ENCODE results near the gene TEAD1. TPM values are rescaled to one million over a fixed set of nuclear protein-coding genes. Genes with fewer than 3 reads are reported as not detected.
A peak's percentile ranks its signal among the peaks of the same experiment; 100 is the strongest.

TEAD1 gene
- total and polyA plus RNA-seq, 7 donors: 3.2 to 200 (median 155) TPM

DNA sequence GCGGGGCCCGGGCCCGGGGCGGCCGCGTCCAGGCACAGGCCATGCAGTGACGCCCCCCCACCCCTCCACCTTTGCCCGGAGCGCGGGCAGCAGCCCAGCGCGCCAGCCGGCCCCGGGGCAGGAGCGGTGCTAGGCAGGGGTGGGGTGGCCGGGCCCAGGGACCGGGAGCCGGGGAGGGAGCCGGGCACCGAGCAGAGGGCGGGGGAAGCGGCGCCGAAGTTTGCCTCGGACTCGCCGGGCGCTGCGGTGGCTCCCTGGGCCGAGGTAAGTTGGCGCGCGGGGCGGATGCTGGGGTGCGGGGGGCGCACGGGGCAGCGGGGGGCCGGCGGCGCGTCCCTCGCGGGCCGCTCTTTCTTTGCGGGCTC is 332 bp downstream of the TEAD1 start:
- peaks cover 0 to 39% (median 20%) of the 10 kb centered on the region in 4 donors for H3K4me1 ChIP-seq
- no peak for TF ChIP-seq EP300 (IDR thresholded peaks at IDR 0.05)
- no peak for TF ChIP-seq POLR2A (IDR thresholded peaks at IDR 0.05)
- TF ChIP-seq POLR2AphosphoS5 (IDR thresholded peaks at IDR 0.05): no peak
- TF ChIP-seq, protein P1, sequence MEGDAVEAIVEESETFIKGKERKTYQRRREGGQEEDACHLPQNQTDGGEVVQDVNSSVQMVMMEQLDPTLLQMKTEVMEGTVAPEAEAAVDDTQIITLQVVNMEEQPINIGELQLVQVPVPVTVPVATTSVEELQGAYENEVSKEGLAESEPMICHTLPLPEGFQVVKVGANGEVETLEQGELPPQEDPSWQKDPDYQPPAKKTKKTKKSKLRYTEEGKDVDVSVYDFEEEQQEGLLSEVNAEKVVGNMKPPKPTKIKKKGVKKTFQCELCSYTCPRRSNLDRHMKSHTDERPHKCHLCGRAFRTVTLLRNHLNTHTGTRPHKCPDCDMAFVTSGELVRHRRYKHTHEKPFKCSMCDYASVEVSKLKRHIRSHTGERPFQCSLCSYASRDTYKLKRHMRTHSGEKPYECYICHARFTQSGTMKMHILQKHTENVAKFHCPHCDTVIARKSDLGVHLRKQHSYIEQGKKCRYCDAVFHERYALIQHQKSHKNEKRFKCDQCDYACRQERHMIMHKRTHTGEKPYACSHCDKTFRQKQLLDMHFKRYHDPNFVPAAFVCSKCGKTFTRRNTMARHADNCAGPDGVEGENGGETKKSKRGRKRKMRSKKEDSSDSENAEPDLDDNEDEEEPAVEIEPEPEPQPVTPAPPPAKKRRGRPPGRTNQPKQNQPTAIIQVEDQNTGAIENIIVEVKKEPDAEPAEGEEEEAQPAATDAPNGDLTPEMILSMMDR (IDR thresholded peaks at IDR 0.05): no peak
- 1 to 2% methylated on average over 46 of the region's 46 CpGs for WGBS, 2 donors
- H3K9me3 ChIP-seq: no peaks in the 10 kb centered on the region
- H3K27me3 ChIP-seq: no peaks in the 10 kb centered on the region
- no peaks in the 10 kb centered on the region for H3K36me3 ChIP-seq
- H3K4me3 ChIP-seq: peak overlapping the region; percentile 57 to 92 (median 87)
- H3K27ac ChIP-seq: peak overlapping the region; percentile 98 to 99 (median 99)
- intact Hi-C loops (cut with DNase I): loop anchor here (1.0 to 5.0 kb wide), 6 partner anchors 132 to 386 kb away; partner anchors contain the start of gene PARVA
- peak; percentile 78 for DNase-seq

DNA sequence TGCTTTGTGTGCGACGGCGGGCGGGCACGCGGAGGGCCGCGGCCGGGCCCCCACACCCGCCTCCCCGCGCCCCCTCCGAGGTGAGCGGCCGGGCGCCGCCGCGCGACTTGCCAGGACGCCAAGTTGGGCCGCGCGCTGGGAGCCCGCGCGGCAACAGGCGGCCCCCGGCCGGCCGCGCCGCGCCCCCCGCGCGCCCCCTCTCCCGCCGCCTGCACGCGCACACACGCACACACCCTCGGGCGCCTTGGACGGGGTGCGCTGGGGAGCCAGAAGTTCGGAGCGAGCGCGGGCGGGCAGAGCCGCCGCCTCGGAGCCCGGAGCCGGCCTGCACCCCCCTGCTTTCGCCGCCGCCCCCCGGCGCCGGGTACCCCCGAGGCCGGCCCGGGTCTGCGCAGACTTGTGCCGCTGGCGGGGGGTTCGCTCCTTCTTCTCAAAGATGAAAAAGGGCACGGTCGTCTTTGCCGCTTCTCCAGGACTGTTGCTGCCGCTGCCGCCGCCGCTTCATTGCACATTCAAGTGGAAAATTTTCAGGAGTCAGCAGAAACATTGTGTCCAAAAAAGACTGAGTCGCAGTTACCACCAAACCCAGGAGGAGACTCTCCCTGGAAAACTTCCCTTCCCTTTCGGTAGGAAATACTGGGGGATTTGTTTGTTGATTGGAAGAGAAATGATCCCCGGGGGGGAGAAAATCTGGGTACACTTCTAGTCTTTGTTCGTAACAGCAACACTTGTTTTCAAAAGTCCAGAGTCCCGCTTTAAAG is 895 bp downstream of the TEAD1 start:
- Histone ChIP-seq H3K9me3 (no peaks in the 10 kb centered on the region), H3K4me3 (peak overlapping the region; percentile 62 to 92 (median 87)), H3K36me3 (no peaks in the 10 kb centered on the region), H3K27me3 (no peaks in the 10 kb centered on the region), H3K4me1 (peaks cover 0 to 43% (median 25%) of the 10 kb centered on the region in 4 donors), H3K27ac (peak overlapping the region; percentile 98 to 99 (median 99))
- intact Hi-C loops (cut with DNase I): loop anchor here (1.0 to 5.0 kb wide), 8 partner anchors 133 to 386 kb away; partner anchors contain the start of gene PARVA
- 1 to 3% methylated on average over 81 of the region's 81 CpGs for WGBS, 2 donors
- DNase-seq: peak; percentile 79
- TF ChIP-seq EP300 (IDR thresholded peaks at IDR 0.05) (no peak), POLR2AphosphoS5 (IDR thresholded peaks at IDR 0.05) (peak in 3 of 4 donors; percentile 39 to 42 (median 41)), POLR2A (IDR thresholded peaks at IDR 0.05) (no peak)

DNA sequence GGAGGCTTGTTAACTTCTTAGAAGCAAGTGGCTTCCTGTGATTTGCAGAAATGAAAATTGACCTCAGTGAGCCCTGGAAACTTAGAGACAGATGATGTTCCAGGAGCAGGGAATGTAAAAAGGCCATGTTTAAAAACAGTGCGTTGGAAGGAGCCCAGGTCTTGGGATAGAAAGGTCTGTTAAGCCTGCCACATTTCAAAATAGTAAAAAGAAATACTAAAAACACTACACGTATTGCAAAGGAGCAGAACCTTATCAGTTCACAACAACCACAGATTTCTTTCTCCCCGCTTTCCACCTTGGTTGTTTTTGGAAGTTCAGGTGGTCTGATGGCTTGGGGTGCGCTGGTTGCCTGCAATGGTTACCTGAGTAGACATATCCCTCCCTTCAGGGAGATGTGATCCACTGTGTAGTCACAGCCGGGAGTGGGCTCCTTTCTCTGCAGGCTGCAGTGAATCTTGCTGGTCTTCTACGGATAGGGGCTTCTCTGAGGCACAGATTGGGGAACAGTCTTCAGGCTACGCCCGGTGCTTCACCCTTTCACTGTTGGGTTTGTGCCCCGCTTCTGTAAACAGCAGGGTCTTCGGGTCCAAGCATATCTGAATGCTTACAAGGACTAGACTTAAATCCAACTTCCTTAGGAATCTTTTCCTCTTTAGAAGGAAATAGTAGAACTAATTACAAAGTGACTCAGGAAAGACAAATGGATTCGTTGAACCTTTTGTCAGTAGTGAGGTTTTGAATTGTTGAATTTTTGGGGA is 1.9 kb downstream of the TEAD1 start:
- Histone ChIP-seq H3K4me3 (peak overlapping the region; percentile 62 to 92 (median 87)), H3K27me3 (no peaks in the 10 kb centered on the region), H3K9me3 (no peaks in the 10 kb centered on the region), H3K4me1 (peaks cover 0 to 50% (median 32%) of the 10 kb centered on the region in 4 donors), H3K36me3 (no peaks in the 10 kb centered on the region), H3K27ac (peak overlapping the region; percentile 98 to 99 (median 99))
- WGBS, 2 donors: 5 to 14% methylated on average over 11 of the region's 11 CpGs
- TF ChIP-seq POLR2AphosphoS5 (IDR thresholded peaks at IDR 0.05) (peak; percentile 50 to 64 (median 58)), EP300 (IDR thresholded peaks at IDR 0.05) (peak in 1 of 4 donors; percentile 31), POLR2A (IDR thresholded peaks at IDR 0.05) (no peak)
- TF ChIP-seq, protein P1 (IDR thresholded peaks at IDR 0.05): no peak
- DNase-seq: peak; percentile 80
- intact Hi-C loops (cut with DNase I): loop anchor here (1.0 to 5.0 kb wide), 5 partner anchors 17 to 387 kb away; no protein-coding TSS in a partner anchor

DNA sequence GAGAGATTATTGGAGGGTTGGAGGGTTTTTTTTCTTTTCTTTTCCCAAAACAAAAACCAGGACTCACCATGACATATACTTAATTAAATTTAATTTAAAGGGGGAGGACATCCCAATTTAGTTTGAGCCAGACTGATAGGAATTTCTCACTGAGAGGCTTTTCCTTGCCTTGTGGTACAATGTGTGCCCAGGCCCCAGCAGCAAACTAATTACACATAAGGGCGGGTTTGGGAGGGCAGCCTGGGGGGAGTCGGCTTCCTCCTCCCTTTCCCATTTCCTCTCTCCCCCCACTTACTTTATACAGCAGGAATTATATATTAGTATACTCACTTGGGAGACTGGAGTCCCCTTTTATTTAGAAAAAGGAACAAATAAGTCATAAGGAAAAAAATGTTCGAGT is 2.9 kb downstream of the TEAD1 start:
- H3K27me3 ChIP-seq: no peaks in the 10 kb centered on the region
- peak overlapping the region; percentile 62 to 92 (median 87) for H3K4me3 ChIP-seq
- H3K36me3 ChIP-seq: no peaks in the 10 kb centered on the region
- no peak for DNase-seq
- peak overlapping the region; percentile 98 to 99 (median 99) for H3K27ac ChIP-seq
- TF ChIP-seq POLR2AphosphoS5 (IDR thresholded peaks at IDR 0.05): peak in 2 of 4 donors; percentile 30 to 59
- TF ChIP-seq, protein P1 (IDR thresholded peaks at IDR 0.05): no peak
- WGBS, 2 donors: 5 to 26% methylated on average over 3 of the region's 3 CpGs
- no peaks in the 10 kb centered on the region for H3K9me3 ChIP-seq
- intact Hi-C loops (cut with DNase I): loop anchor here (2.0 to 5.0 kb wide), 2 partner anchors 16 to 135 kb away; no protein-coding TSS in a partner anchor
- peaks cover 0 to 54% (median 41%) of the 10 kb centered on the region in 4 donors for H3K4me1 ChIP-seq
